UCSD-AML1 (cell line): ENCODE results near the gene RAB18.
"Not testable (repeated sequence)": the region's sequence is repeated elsewhere in the genome, so short reads cannot be mapped to it uniquely, and the experiment has no call there.

Experiments used
- DNase-seq: peaks from one replicate; lab custom pipeline; 2025; ENCODE audit not compliant: unreplicated experiment; lab: John Stamatoyannopoulos, UW

Gene RAB18

GRCh38 chr10:27504808-27505460 lies 830 bp downstream of the RAB18 start:
- DNase-seq, result no peak

GRCh38 chr10:27505537-27505936 lies 1.4 kb downstream of the RAB18 start:
- not testable (repeated sequence) for DNase-seq

DNA sequence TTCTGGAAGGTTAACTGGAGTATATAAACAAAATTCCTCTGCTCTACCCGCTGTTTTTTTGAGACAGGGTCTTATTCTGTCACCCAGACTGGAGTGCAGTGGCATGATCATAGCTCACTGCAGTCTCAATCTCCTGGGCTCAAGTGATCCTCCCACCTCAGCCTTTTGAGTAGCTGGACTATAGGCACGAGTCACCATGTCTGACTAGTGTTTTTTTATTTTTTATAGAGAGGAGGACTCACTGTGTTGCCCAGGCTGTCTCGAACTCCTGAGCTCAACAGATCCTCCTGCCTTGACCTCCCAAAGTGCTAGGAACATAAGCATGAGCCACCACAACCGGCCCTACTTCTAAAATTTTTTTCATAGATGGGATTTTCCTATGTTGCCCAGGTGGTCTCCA lies 2.2 kb downstream of the RAB18 start:
- no peak for DNase-seq

- DNase-seq, result no peak
Measured at GRCh38 chr10:27512548-27512947, 8.4 kb downstream of the RAB18 start.

GRCh38 chr10:27513451-27514191 lies 9.5 kb downstream of the RAB18 start:
- DNase-seq, result no peak

- DNase-seq, result no peak
Measured at GRCh38 chr10:27514243-27514642, 10.1 kb downstream of the RAB18 start.

GRCh38 chr10:27518261-27518660 lies 14.2 kb downstream of the RAB18 start:
- DNase-seq, result no peak

GRCh38 chr10:27525819-27526218 lies 21.7 kb downstream of the RAB18 start:
- no peak for DNase-seq

DNA sequence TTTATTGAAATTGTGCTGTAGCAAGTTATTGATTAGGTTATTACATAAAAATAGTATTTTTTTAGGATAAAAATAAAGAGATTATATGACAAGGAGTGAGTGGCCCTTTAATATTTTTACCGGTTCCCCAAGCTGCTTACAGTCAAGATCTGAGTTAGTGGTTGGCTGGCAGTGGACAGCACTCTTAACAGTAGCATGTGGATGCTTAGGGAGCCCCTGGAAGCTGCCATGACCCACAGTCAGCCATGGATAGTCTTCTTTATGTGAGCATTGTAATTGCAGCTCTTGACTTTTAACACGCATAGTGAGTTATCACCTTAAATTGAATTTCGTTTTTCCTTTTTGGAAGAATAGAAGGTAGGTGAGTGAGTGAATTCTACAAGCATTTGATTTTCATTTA lies 22.1 kb downstream of the RAB18 start:
- no peak for DNase-seq

- DNase-seq, result no peak
Measured at GRCh38 chr10:27527666-27528295, 23.7 kb downstream of the RAB18 start.

GRCh38 chr10:27529010-27529783 lies 25.1 kb downstream of the RAB18 start:
- no peak for DNase-seq

GRCh38 chr10:27530477-27530876 lies 26.4 kb downstream of the RAB18 start:
- DNase-seq, result no peak

- no peak for DNase-seq
Measured at GRCh38 chr10:27531336-27531847, 27.3 kb downstream of the RAB18 start.

DNA sequence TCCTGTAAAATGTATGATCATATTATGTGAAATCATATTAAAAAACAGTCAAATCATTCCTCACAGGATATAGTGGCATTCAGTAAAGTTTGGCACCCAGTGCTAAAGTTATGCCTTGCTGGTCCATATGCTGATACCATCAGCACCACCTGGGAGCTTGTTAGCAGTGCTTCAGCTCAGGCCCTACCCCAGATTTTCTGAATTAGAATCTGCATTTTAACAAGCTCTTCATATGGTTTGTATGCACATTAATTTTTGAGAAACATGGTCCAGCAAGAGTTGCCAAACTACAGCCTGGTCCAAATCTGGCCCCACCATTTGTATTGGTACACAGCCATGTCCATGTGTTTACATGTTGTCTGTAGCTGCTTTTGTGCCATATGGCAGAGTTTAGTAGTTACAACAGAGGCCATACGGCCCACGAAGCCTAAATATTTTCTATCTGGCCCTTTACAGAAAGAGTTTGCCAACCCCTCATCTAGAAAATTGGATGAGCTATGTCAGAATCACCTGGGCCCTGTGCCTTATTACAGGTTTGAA lies 30.1 kb downstream of the RAB18 start:
- no peak for DNase-seq

DNA sequence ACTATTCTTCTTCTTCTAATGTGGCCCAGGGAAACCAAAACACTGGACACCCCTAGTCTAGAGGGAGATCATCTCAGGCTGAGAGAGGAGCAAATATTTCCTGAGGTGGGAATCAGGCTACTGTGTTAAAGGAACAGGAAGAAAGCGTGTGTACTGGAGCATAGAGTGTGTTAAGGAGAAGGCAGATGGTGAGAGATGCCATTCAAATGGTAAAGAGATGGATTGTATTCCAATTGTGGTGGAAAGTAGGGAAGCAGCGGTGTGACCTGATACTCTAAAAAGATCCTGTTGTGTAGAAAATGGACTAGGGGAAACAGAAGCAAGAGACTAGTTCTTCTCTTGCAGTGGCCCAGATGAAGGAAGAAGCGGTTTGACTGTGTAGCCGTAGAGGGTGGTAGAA lies 31.2 kb downstream of the RAB18 start:
- no peak for DNase-seq

DNA sequence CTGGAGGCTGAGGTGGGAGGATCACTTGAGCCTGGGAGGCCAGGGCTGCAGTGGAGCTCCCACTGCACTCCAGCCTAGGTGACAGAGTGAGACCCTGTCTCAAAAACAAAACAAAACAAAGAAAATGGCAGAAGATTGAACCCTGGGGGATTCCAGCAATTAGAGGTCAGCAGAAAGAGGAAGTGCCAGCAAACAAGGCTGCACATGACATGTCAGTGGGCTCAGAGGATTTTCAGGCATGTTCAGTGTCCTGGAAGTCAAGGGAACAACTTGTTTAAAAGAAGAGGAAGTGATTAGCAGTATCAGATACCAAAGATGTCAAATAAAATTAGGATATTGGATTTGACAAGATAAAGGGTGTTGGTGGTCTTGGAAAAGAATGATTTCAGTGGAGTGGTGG lies 32.3 kb downstream of the RAB18 start:
- DNase-seq, result peak; percentile 10

- no peak for DNase-seq
Measured at GRCh38 chr10:27537166-27537565, 33.1 kb downstream of the RAB18 start.

- DNase-seq, result no peak
Measured at GRCh38 chr10:27537787-27538186, 33.7 kb downstream of the RAB18 start.

DNA sequence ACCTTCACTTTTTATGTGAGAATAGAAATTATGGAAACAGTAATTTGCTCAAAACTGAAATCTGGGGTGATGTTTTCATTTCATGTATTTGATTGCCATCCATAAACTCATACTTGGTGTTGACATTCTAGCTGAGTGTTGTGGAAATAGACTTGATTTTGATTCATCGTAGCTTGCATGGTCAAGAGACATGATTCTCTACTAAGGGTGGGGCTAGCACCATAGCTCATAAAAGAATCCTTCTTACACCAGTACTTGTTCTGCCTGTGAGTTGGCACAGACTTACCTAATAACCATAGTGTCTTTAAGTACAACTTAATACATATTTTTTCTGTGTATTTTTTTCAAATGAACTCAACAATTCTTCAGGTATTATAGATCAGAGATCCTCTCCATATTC lies 36.6 kb downstream of the RAB18 start:
- no peak for DNase-seq

DNA sequence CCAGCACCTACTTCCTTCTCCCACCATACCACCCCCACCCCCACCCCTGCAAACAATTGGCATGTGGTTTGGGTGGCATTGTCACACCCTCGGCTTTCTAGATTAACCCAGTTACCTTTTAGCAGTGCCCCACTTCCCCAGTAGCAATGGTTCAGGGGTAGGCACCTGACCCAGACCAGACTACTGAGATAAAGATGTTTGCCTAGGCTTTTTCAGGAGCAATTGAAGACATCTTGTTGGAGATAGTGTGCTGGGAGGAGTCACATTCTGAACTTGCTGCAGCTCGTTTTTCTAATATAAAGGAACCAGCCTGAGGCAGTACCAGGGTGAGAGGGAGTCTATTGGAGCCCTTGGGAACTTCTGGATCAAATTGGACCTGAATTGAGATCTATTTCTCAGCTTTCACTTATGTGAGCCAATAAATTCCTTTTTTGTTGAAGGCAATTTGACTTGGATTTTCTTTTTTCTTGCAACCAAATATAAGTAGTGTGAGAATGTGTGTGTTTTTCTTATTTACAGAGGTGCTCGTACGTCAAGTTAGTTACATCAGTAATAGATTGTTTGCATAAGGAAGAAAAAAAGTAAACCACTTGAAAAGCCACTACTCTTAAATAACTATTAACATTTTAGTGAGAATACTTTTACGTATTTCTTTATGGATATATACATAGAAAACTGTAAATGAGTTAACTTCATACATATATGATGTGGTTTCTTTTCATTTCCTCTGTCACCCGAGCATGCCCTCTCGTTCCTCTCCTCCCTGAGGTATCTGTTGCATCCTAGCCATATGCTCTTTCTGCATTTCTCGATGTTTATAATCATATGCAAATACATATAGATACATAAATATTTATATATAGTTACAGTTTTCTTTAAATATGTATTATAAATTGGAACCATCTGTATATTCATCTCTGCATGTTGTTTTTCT lies 38.0 kb downstream of the RAB18 start:
- no peak for DNase-seq
